HG03045 (cell line): ENCODE data around the gene MS4A3.
"Not testable (repeated sequence)": the region's sequence is repeated elsewhere in the genome, so short reads cannot be mapped to it uniquely, and the experiment has no call there.

ENCODE experiments used
- ATAC-seq: cut with Tn5 transposase; IDR thresholded peaks from one replicate; pipeline ENCODE4 v1.9.1; 2021; ENCODE audit warnings: mild to moderate bottlenecking, moderate library complexity; ENCODE audit not compliant: unreplicated experiment

MS4A3 gene, protein sequence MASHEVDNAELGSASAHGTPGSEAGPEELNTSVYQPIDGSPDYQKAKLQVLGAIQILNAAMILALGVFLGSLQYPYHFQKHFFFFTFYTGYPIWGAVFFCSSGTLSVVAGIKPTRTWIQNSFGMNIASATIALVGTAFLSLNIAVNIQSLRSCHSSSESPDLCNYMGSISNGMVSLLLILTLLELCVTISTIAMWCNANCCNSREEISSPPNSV

DNA sequence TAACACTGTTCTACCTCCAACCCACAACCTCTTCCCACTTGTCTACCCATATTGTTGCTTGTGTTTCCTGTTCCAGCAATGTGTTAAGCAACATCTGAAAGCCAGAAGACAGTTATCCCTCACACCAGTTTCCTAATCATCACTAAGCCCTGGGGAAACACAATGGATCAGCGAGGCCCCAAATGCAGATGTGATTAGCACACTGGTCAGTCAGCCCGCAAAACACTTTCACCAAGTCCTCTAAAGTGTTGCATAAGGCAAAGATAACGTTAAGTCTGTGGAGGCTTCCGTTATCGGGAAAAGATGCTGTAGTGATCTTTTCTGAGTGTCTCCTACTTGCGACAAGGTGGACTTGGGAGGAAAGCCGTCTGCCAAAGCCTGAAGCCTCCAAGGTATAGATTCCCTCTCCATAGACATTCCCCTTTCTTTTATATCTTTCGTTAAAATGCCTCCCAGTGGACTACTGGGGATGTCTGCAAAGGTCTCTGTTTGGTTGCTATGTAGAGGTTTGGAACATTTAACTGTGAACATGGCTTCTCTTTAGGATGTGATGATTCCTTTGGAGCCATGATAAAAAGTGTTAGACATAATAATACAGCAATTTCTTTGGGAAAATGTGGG, at the start of gene MS4A3:
Gene MS4A3, plus strand, starts transcription at position 317 of the 621 bp plus-strand sequence. CDS start 4,496 bp downstream, outside the sequence.
- ATAC-seq, result no peak

GRCh38 chr11:60016881-60017280, 39.6 kb upstream of the MS4A3 start, which contains the start of gene OOSP4B:
TSS of gene OOSP4B (plus strand) at chr11:60017181.
- no peak for ATAC-seq

- ATAC-seq, result no peak
Observed at GRCh38 chr11:60018058-60018457, 38.4 kb upstream of the MS4A3 start.

DNA sequence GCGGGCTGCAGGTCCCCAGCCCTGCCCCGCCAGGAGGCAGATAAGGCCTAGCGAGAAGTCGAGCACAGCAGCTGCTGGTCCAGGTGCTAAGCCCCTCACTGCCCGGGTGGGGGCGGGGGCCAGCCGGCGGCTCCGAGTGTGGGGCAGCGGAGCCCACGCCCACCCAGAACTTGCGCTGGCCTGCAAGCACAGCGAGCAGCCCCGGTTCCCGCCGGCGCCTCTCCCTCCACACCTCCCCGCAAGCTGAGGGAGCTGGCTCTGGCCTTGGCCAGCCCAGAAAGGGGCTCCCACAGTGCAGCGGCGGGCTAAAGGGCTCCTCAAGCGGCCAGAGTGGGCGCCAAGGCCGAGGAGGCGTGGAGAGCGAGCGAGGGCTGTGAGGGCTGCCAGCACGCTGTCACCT, 36.1 kb upstream of the MS4A3 start:
- not testable (repeated sequence) for ATAC-seq

DNA sequence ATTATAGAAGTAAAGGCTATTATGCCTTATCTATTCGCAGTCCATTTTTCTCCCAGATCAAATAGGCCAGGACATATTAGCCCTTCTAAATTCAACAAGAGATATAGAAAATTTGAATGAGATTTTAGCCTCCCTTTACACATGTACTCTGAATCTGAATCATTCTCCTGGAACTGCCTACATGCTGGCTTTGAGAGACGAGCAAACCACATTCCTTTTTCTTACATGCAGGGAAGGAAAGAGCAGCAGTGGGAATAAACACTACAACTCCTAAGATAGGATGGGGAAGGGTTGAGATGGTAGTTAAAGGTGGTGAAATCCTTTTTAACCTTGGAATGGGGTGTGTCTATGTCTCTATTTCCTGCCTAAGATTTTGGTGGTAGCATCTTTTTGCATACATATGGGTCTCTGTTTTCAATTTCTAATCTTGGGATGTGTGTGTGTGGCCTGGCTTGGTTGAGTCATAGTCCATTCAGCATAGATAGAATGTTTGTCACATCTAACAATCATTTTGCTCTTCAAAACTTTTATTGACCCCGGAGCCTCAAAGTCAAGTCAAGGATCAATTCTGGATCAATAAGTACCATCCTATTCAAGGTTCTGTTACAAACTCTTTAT, 27.3 kb upstream of the MS4A3 start:
- no peak for ATAC-seq

DNA sequence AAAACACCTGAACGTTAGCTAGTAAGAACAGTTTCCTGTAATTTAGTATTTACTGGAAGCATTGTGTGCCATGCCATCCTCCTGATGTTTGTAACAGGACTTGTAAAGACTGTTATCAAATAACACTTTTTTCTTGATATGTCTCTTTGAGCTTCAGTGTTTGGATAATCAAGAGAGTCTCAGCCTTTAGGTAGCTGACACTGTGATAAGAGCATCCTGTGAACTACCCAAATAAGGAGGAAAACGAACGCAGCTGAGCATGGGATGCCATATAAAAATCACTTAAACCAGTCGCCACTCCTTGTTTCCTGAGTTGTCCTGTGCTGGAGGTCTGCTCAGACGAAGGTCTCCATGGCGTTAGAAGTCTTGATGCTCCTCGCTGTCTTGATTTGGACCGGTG, 16.4 kb upstream of the MS4A3 start, which contains the start of gene OOSP2:
Gene OOSP2, plus strand, starts transcription at position 301 of the 400 bp plus-strand sequence. Its CDS starts 51 bp downstream, at position 352.
- no peak for ATAC-seq

GRCh38 chr11:60050422-60050821, 6.0 kb upstream of the MS4A3 start:
- not testable (repeated sequence) for ATAC-seq

- ATAC-seq, result not testable (repeated sequence)
Observed at GRCh38 chr11:60050839-60051238, 5.6 kb upstream of the MS4A3 start.

DNA sequence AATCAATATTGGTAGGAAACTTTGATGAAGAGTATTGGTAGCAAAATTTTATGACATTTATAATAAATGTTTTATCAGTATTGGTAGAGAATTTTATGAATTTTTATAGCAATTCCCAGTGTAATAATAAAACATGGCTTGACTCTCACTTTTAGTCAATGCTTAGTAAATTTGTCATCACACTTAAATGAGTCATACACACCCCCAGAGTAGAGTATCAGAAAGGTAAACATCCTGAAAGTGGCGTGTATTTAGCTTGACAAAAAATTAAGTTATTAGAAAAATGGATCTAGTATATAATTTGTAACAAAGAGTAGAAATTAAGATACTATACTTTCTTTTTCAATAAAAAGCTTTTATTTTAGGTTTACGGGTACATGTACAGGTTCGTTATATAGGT, 2.6 kb downstream of the MS4A3 start:
- no peak for ATAC-seq

DNA sequence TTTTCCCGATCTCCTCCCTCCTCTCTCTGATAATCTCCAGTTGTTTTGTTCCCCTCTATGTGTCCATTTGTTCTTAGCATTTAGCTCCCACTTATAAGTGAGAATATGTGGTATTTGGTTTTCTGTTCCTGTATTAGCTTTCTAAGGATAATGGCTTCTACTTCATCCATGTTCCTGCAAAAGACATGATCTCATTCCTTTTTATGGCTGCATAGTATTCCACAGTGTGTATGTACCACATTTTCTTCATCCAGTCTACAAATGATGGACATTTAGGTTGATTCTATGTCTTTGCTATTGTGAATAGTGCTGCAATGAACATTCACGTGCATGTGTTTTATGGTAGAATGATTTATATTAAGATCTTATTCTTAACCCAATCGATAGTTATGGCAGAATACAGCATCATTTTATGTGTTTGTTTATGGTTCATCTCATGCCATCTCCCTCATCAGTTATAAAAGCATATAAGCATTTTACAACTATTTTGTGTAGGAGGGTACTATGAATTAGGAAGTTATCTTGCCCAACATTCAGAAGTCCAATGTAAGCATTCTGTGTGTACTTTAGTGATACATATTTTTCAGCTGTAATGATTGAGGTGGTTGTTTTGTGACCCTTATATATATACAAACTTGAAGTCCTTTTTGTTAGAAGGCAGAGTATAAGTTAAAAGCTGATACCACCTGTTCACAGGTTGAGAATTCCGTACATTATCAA, 3.2 kb downstream of the MS4A3 start:
- no peak for ATAC-seq

GRCh38 chr11:60064111-60064510, 7.6 kb downstream of the MS4A3 start:
- no peak for ATAC-seq

- ATAC-seq, result no peak
Observed at GRCh38 chr11:60065801-60066200, 9.3 kb downstream of the MS4A3 start.

DNA sequence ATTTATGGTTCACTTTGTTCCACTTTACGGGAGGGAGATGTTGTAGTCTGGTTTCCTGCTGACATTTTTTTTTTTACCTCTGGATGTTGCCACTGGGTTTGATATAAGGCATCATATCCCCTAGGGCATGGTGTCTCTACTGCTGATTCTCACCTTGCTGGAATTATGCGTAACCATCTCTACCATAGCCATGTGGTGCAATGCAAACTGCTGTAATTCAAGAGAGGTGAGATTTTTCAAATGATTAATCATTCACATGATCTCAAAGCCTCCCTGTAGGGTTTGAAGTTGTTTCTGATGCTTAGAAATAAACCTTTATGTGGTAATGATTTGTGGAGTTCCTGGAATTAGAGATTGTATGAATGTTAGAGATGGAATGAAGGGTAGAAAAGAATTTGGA, 13.0 kb downstream of the MS4A3 start:
- no peak for ATAC-seq

DNA sequence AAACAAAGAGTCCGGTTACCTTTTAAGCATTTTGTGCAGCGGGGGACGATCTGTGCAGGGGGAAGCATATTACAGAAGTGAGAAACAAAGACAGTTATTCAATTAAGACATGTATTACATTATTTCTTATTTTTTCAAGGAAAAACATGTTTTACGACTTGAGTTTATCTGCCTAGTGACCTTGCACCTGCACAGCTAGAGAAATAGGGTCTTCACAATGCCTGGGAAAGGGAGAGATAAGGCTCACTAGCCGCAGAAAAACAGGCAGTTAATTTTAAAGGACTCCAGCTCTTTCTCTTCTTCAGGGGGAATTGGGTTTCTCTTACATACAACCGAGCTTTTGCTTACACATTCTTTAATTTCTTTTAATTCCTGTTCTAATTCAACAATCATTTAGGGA, 15.2 kb downstream of the MS4A3 start:
- ATAC-seq, result not testable (repeated sequence)

DNA sequence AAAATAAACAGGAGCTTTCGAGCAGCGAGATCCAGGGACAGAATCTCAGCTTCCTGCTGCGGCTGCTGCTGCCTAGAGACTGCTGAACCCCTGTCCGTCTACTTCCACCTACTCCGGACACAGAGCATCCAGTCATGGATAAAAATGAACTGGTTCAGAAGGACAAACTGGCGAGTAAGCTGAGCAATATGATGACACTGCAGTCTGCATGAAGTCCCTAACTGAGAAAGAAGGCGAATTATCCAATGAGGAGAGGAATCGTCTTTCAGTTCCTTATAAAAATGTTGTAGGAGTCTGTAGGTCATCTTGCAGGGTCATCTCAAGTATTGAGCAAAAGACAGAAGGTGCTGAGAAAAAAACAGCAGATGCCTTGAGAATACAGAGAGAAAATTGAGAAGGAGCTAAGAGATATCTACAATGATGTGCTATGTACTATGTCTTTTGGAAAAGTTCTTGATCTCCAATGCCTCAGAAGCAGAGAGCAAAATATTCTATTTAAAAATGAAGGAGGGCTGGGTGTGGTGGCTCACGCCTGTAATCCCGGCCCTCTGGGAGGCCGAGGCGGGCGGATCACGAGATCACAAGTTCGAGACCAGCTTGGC, 20.9 kb downstream of the MS4A3 start:
- no peak for ATAC-seq

GRCh38 chr11:60077981-60078380, 21.5 kb downstream of the MS4A3 start:
- ATAC-seq, result no peak

DNA sequence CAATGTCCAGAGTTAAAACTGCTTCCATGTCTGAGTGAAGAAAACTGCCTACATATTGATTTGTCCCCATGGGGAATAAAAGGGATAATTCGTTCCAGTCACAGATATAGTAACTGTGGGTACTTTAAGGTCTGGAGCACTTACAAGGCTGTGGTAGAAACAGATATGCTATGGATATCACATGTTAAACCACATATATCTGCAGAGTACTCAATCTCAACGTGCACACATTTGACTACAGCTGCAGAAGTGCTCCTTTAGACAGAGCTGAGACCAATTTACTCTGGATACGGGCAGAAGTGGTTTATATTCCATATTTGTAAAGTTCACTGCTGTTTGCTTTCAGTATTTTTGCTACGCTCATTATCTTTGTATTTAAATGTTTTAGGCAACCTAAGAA, 22.3 kb downstream of the MS4A3 start:
- ATAC-seq, result no peak

GRCh38 chr11:60080535-60080934, 24.1 kb downstream of the MS4A3 start:
- ATAC-seq, result no peak

DNA sequence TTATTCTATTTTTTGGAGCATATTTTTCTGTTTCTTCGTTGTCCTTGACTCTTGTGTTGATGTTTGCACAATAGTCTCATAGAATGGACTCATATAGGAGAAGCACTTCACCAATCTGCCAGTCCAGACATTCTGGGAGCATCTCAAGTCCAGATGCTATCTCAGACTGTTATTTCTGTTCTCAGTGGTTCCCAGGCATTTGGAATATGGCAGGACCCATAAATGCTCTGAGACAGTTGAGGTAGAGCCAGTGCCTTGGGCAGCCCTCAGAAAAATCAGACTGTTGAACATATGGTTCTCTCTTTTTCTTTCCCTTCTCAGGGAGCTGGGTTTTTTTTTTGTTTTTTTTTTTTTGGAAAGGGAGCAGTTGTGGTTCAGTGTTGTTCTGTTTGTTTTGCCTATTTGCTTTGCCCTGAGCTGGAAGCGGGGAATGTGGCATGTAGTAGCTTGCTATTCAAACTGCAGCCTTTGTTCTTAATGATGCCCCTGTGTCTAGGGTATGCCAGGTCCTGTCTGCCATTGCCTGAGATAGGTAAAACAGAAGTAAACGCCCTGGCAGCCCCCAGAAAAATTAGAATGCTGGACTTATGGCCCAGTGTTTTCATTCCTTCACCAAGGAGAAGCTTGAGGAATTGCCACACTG, 28.3 kb downstream of the MS4A3 start:
- ATAC-seq, result no peak

DNA sequence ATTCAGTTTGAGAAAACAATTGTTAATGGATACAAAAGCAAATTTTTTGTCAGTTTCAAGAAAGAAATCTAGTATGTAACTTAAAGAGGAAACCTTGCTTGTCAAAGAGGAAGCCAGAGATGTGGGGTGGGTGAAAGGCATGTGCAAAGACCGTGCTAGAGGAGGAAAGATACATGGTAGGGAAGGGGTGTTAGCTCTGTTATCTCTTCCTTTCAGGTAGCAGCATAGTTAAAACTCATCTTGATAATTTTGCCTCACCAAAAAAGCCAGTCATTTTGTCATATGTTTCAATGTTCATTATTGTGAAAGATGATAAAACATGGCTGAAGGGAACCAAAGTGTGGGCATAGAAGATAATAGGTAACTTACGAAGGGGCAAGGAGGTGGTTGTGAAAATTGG, 29.4 kb downstream of the MS4A3 start:
- ATAC-seq, result no peak

- ATAC-seq, result no peak
Observed at GRCh38 chr11:60087239-60087638, 30.8 kb downstream of the MS4A3 start.
